HEK293 (cell line): ENCODE results near the gene AKIRIN2.

Experiments used
- CTCF ChIA-PET: fragments of 350-600 bp; formaldehyde crosslinking; extraction: SDS; loops from one replicate; lab custom pipeline; 2021; ENCODE audit warnings: antibody characterized with exemption; lab: Yijun Ruan, JAX
- POLR2A ChIA-PET: fragments of 300-600 bp; formaldehyde crosslinking; extraction: SDS; loops from one replicate; lab custom pipeline; 2020; ENCODE audit warnings: antibody characterized with exemption, inconsistent platforms; lab: Yijun Ruan, JAX
- H3K27ac ChIP-seq: fragments of 200-500 bp; sonication (Bioruptor generic); 2 replicates; pipeline ENCODE4 v1.5.1; 2014; ENCODE audit warnings: low read depth, low read length, control low read depth, inconsistent platforms; ENCODE audit errors: extremely low read depth
- H3K36me3 ChIP-seq, 2 experiments: fragments of 200-500 bp in 1 of 2; sonication (Bioruptor generic) in 1 of 2; 1 replicate in 1 of 2; 2 replicates in 1 of 2; pipeline ENCODE4 v1.5.1; 2014 to 2017; ENCODE audit warnings: inconsistent platforms in 2 of 2, low read length in 2 of 2; ENCODE audit not compliant: control insufficient read depth in 2 of 2, insufficient read depth in 1 of 2
- H3K4me1 ChIP-seq: fragments of 200-500 bp; sonication (Bioruptor generic); 2 replicates; pipeline ENCODE4 v1.5.1; 2014; ENCODE audit warnings: mild to moderate bottlenecking, low read length, inconsistent platforms; ENCODE audit not compliant: control insufficient read depth, insufficient read depth
- H3K4me3 ChIP-seq: 2 replicates; pipeline ENCODE4 v1.5.1; 2011; ENCODE audit warnings: low read depth, mild to moderate bottlenecking, control low read depth, low read length, moderate library complexity
- H3K9me3 ChIP-seq: fragments of 200-500 bp; sonication (Bioruptor generic); 2 replicates; pipeline ENCODE4 v1.5.1; 2014; ENCODE audit warnings: low read depth, low read length, inconsistent platforms; ENCODE audit not compliant: control insufficient read depth, insufficient read depth
- EGR2 ChIP-seq: fragments of 450-650 bp; formaldehyde crosslinking; IDR thresholded peaks from 2 replicates; pipeline ENCODE4 v1.5.1; 2016; ENCODE audit warnings: low read depth, missing biosample characterization, missing genetic modification characterization
- GLIS2 ChIP-seq: fragments of 450-650 bp; formaldehyde crosslinking; IDR thresholded peaks from 2 replicates; pipeline ENCODE4 v1.5.1; 2016; ENCODE audit warnings: missing biosample characterization, missing genetic modification characterization
- HOXA7 ChIP-seq: sonication (generic); formaldehyde crosslinking; IDR thresholded peaks from 2 replicates; pipeline ENCODE4 v1.8.1; 2022; ENCODE audit warnings: missing genetic modification reagents, borderline replicate concordance
- KLF16 ChIP-seq: fragments of 450-650 bp; formaldehyde crosslinking; IDR thresholded peaks from 2 replicates; pipeline ENCODE4 v1.5.1; 2017; ENCODE audit warnings: missing biosample characterization, missing genetic modification characterization
- SCRT2 ChIP-seq: fragments of 450-650 bp; formaldehyde crosslinking; IDR thresholded peaks from 2 replicates; pipeline ENCODE4 v1.5.1; 2016; ENCODE audit warnings: missing biosample characterization, missing genetic modification characterization
- SP7 ChIP-seq: fragments of 450-650 bp; formaldehyde crosslinking; IDR thresholded peaks from 2 replicates; pipeline ENCODE4 v1.5.1; 2016; ENCODE audit warnings: missing biosample characterization, missing genetic modification characterization
- YY2 ChIP-seq: fragments of 450-650 bp; formaldehyde crosslinking; IDR thresholded peaks from 2 replicates; pipeline ENCODE4 v1.5.1; 2016; ENCODE audit warnings: missing biosample characterization, missing genetic modification characterization
- ZFHX2 ChIP-seq: fragments of 450-650 bp; formaldehyde crosslinking; conservative IDR thresholded peaks from 2 replicates; pipeline ENCODE4 v1.5.1; 2016; ENCODE audit warnings: missing biosample characterization, missing genetic modification characterization
- ZFP3 ChIP-seq: fragments of 450-650 bp; formaldehyde crosslinking; IDR thresholded peaks from 2 replicates; pipeline ENCODE4 v1.5.1; 2016; ENCODE audit warnings: low read depth, missing biosample characterization, missing genetic modification characterization
- ZNF112 ChIP-seq: fragments of 450-650 bp; formaldehyde crosslinking; IDR thresholded peaks from 2 replicates; pipeline ENCODE4 v1.5.0; 2017; ENCODE audit warnings: missing biosample characterization, missing genetic modification characterization
- ZNF223 ChIP-seq: fragments of 450-650 bp; formaldehyde crosslinking; IDR thresholded peaks from 2 replicates; pipeline ENCODE4 v1.5.1; 2016; ENCODE audit warnings: missing biosample characterization, missing genetic modification characterization
- ZNF248 ChIP-seq: fragments of 450-650 bp; formaldehyde crosslinking; IDR thresholded peaks from 2 replicates; pipeline ENCODE4 v1.5.1; 2017; ENCODE audit warnings: missing biosample characterization, missing genetic modification characterization
- ZNF274 ChIP-seq, 2 experiments: fragments of 200-500 bp in 1 of 2; fragments of 450-650 bp in 1 of 2; sonication (Bioruptor generic) in 1 of 2; formaldehyde crosslinking in 1 of 2; IDR thresholded peaks; 2 replicates each; pipeline versions ENCODE4 v1.5.1 to v1.6.1; 2014 to 2016; ENCODE audit warnings: borderline replicate concordance in 1 of 2, inconsistent platforms in 1 of 2, low read length in 1 of 2, missing biosample characterization in 1 of 2, missing genetic modification characterization in 1 of 2
- ZNF311 ChIP-seq: fragments of 450-650 bp; formaldehyde crosslinking; IDR thresholded peaks from 2 replicates; pipeline ENCODE4 v1.5.1; 2017; ENCODE audit warnings: missing biosample characterization, missing genetic modification characterization, borderline replicate concordance
- ZNF529 ChIP-seq: fragments of 450-650 bp; formaldehyde crosslinking; IDR thresholded peaks from 2 replicates; pipeline ENCODE4 v1.5.1; 2017; ENCODE audit warnings: missing genetic modification characterization, missing biosample characterization; ENCODE audit not compliant: insufficient replicate concordance
- ZNF549 ChIP-seq: fragments of 450-650 bp; IDR thresholded peaks from 2 replicates; pipeline ENCODE4 v1.5.1; 2018; ENCODE audit warnings: missing biosample characterization, missing genetic modification characterization, mild to moderate bottlenecking, inconsistent platforms, moderate library complexity
- ZNF600 ChIP-seq: fragments of 450-650 bp; formaldehyde crosslinking; IDR thresholded peaks from 2 replicates; pipeline ENCODE4 v1.5.1; 2016; ENCODE audit warnings: missing biosample characterization, missing genetic modification characterization
- ZNF658 ChIP-seq: fragments of 450-650 bp; formaldehyde crosslinking; IDR thresholded peaks from 2 replicates; pipeline ENCODE4; 2016; ENCODE audit warnings: missing biosample characterization, missing genetic modification characterization
- ZNF660 ChIP-seq: fragments of 450-650 bp; IDR thresholded peaks from 2 replicates; pipeline ENCODE4 v1.5.1; 2018; ENCODE audit warnings: missing biosample characterization, mild to moderate bottlenecking, missing genetic modification characterization
- TF ChIP-seq, protein P1 (sequence below): fragments of 450-650 bp; formaldehyde crosslinking; IDR thresholded peaks from 2 replicates; pipeline ENCODE4 v1.5.1; 2016; ENCODE audit warnings: missing biosample characterization, missing genetic modification characterization, borderline replicate concordance
- TF ChIP-seq, protein P2 (sequence below): fragments of 450-650 bp; formaldehyde crosslinking; IDR thresholded peaks from 2 replicates; pipeline ENCODE4 v1.5.1; 2016; ENCODE audit warnings: missing biosample characterization, missing genetic modification characterization

AKIRIN2 gene

DNA sequence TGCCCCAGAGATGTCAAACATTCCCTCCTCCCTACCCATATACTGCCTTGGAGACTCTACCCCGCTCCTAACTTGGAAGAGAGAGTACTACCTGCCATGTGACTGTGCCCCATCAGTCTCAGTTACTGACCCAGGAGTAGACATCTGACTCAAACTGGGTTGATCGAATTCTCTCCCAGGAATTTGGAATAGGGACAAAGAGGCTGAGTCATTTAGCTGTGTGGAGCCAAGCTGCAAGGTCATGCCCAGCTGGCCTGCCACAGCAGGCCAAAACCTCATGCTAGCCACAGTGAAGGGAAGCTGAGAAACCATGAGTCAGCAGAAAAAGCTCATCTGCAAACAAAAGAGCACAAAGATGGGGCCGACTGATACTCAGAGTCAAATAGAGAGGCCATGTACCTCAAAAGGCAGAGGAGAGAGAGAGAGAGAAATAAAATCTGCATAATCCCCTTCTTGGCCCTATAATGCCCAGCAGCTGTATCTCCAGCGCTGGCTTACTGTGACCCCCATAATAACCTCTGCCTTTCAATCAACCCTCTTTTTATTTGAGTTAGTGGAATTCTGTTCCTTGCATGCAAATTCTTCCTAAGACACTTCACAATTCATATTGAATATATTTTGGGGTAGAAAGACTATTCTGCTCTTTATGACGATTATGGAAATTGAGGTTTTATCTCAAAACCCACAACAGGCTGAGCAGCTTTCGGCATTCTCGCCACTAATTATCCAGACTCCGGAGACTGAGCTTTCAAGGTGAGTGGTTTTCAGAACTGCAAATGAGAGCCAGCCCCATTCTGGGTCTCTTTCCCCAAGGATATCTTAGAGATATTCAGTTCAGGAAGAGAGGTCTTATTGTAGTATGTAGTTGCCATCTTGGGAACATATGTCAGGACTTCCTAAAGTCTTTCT is 21.4 kb upstream of the AKIRIN2 start (continued):
- TF ChIP-seq, protein P1, sequence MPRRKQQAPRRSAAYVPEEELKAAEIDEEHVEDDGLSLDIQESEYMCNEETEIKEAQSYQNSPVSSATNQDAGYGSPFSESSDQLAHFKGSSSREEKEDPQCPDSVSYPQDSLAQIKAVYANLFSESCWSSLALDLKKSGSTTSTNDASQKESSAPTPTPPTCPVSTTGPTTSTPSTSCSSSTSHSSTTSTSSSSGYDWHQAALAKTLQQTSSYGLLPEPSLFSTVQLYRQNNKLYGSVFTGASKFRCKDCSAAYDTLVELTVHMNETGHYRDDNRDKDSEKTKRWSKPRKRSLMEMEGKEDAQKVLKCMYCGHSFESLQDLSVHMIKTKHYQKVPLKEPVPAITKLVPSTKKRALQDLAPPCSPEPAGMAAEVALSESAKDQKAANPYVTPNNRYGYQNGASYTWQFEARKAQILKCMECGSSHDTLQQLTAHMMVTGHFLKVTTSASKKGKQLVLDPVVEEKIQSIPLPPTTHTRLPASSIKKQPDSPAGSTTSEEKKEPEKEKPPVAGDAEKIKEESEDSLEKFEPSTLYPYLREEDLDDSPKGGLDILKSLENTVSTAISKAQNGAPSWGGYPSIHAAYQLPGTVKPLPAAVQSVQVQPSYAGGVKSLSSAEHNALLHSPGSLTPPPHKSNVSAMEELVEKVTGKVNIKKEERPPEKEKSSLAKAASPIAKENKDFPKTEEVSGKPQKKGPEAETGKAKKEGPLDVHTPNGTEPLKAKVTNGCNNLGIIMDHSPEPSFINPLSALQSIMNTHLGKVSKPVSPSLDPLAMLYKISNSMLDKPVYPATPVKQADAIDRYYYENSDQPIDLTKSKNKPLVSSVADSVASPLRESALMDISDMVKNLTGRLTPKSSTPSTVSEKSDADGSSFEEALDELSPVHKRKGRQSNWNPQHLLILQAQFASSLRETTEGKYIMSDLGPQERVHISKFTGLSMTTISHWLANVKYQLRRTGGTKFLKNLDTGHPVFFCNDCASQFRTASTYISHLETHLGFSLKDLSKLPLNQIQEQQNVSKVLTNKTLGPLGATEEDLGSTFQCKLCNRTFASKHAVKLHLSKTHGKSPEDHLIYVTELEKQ (tag by site-specific recombination): no peak
- TF ChIP-seq SP7 (tag by site-specific recombination): no peak
- peak; percentile 33; the same call in 1 of the 2 replicates for TF ChIP-seq ZNF600
- TF ChIP-seq ZNF549 (tag by site-specific recombination): no peak

DNA sequence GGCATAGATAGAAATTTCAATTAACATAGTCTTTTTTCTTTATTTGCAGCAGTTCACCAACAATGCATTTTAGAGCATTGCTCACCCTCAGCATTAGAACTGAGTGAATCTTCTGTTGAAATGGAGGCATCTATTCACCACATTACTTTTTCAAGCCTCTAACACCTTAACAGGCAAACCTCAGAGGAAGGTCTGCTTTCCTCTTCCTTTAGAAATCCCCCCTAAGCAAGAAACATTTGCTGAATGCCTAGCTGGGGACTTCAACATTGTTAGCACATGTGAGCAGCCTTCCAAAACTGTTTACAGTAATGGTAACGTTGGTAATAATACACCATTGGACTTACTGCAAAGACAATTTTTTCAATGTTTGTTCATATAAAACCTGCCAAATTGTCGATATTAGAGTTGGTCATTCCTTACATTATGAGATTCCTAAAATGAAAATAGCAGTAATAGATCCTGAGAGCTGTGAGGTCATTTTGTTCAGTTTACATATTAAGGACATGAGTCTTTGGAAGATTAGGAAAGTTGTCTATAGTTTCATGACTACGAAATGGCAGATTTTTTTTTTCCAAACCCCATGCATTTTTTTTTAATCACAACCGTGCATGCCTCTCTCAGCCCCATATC is 20.6 kb upstream of the AKIRIN2 start:
- TF ChIP-seq ZNF311 (tag by site-specific recombination) (no peak), KLF16 (no peak), ZNF223 (tag by site-specific recombination) (no peak), ZNF658 (tag by site-specific recombination) (no peak), ZNF248 (tag by site-specific recombination) (no peak), EGR2 (no peak), ZNF660 (no peak), ZFP3 (tag by site-specific recombination) (no peak), ZNF274 (IDR thresholded peaks at IDR 0.05; ENCODE audit: low read length) (no peak), ZNF274 (tag by site-specific recombination; IDR thresholded peaks at IDR 0.05; ENCODE audit: borderline replicate concordance) (no peak), ZFHX2 (tag by site-specific recombination) (no peak), SCRT2 (tag by site-specific recombination) (no peak)
- TF ChIP-seq, all 188 proteins: peak for 0
- Histone ChIP-seq H3K4me1 (no peaks in the 10 kb centered on the region), H3K9me3 (no peaks in the 10 kb centered on the region), H3K4me3 (no peak overlapping the region), H3K27ac (no peak overlapping the region), H3K36me3 (no peaks in the 10 kb centered on the region)
- ChIA-PET POLR2A (no interaction called here), CTCF (interaction anchor here (0.5 to 0.7 kb wide), 3 partner anchors 49 to 1626 kb away, joined by 3 to 4 read pairs (median 3); no protein-coding TSS in a partner anchor)

DNA sequence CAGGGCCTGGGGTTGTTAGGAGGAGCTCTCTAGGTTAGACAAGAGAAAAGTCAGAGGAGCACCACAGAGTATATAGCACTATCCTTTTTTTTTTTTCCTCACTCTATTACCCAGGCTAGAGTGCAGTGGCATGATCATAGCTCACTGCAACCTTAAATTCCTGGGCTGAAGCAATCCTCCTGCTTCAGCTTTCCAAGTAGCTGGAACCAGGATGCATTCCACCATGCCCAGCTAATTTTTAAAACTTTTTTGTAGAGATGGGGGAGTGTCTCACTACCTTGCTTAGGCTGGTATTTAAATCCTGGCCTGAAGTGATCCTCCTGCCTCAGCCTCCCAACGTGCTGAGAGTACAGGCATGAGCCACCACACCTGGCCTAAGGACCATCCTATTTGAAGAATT is 19.3 kb upstream of the AKIRIN2 start:
- CTCF ChIA-PET: no interaction called here
- POLR2A ChIA-PET: interaction anchor here (0.7 kb wide), 1 partner anchor 32 kb away, joined by 3 read pairs; no protein-coding TSS in a partner anchor
- Histone ChIP-seq H3K4me1 (no peaks in the 10 kb centered on the region), H3K36me3 (no peaks in the 10 kb centered on the region), H3K9me3 (no peaks in the 10 kb centered on the region), H3K27ac (no peak overlapping the region), H3K4me3 (no peak overlapping the region)
- TF ChIP-seq ZNF248 (tag by site-specific recombination): no peak
- no peak for TF ChIP-seq YY2 (tag by site-specific recombination)
- TF ChIP-seq, protein P2, sequence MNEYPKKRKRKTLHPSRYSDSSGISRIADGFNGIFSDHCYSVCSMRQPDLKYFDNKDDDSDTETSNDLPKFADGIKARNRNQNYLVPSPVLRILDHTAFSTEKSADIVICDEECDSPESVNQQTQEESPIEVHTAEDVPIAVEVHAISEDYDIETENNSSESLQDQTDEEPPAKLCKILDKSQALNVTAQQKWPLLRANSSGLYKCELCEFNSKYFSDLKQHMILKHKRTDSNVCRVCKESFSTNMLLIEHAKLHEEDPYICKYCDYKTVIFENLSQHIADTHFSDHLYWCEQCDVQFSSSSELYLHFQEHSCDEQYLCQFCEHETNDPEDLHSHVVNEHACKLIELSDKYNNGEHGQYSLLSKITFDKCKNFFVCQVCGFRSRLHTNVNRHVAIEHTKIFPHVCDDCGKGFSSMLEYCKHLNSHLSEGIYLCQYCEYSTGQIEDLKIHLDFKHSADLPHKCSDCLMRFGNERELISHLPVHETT (tag by site-specific recombination): no peak
- TF ChIP-seq ZNF529: no peak
- no peak for TF ChIP-seq HOXA7 (CRISPR knock-in tag)
- TF ChIP-seq GLIS2 (tag by site-specific recombination): no peak
- no peak for TF ChIP-seq ZNF112 (tag by site-specific recombination)
